ENCODE data around the gene SKIC2. TPM values are rescaled to one million over a fixed set of nuclear protein-coding genes. Genes with fewer than 3 reads are reported as not detected.
"Not testable (repeated sequence)": the region's sequence is repeated elsewhere in the genome, so short reads cannot be mapped to it uniquely, and the experiment has no call there.

SKIC2 gene
- total and polyA plus RNA-seq, 2 of the 4 experiments (the other 2 are of a cell fraction), result 30.6 to 46.0 TPM

GRCh38 chr6:31989363-31989762, 30.4 kb downstream of the SKIC2 start:
- H3K56ac ChIP-seq (ENCODE audit: extremely low read depth, insufficient read depth, low read length); BruUV-seq (replicated peaks); H3K23ac ChIP-seq (ENCODE audit: low read depth, low read length); CTCF ChIA-PET; H3K4me1 ChIP-seq (ENCODE audit: control insufficient read depth, insufficient read depth, low read length); H2BK15ac ChIP-seq (ENCODE audit: low read depth, low read length); H3K27ac ChIP-seq (ENCODE audit: insufficient read depth, low read length); H3K9me3 ChIP-seq (ENCODE audit: control insufficient read depth, insufficient read depth, low read length); H4K20me1 ChIP-seq (ENCODE audit: insufficient read depth, low read length); H2AK9ac ChIP-seq (replicated peaks; ENCODE audit: low read depth, low read length, poor library complexity); H2AFZ ChIP-seq (replicated peaks; ENCODE audit: low read length, poor library complexity); H3K27me3 ChIP-seq (ENCODE audit: control insufficient read depth, insufficient read depth, low read length); H2BK120ac ChIP-seq (ENCODE audit: low read depth, low read length); H3K18ac ChIP-seq (ENCODE audit: low read depth, low read length); DNase-seq; POLR2A ChIA-PET (ENCODE audit: unreplicated experiment); H2BK5ac ChIP-seq (ENCODE audit: low read depth, low read length, poor library complexity, severe bottlenecking); H3K4me2 ChIP-seq (ENCODE audit: low read depth, low read length); H2AK5ac ChIP-seq (ENCODE audit: low read depth, low read length); in situ Hi-C loops (cut with MboI; ENCODE audit: low sequenced_read_pairs); H3K79me1 ChIP-seq (ENCODE audit: low read depth in 1 of 2, low read length in 2 of 2); H4K8ac ChIP-seq (ENCODE audit: low read depth in 2 of 2, low read length in 2 of 2); dilution Hi-C loops (cut with HindIII; ENCODE audit: low sequenced_read_pairs, unreplicated experiment); H2BK20ac ChIP-seq (ENCODE audit: low read depth, low read length); H3K9ac ChIP-seq (ENCODE audit: low read depth, low read length); H3K36me3 ChIP-seq (ENCODE audit: control insufficient read depth, insufficient read depth, low read length); H4K91ac ChIP-seq (ENCODE audit: insufficient read depth, low read depth, low read length); H3K4ac ChIP-seq (ENCODE audit: low read depth, low read length); H3K9me1 ChIP-seq (ENCODE audit: insufficient read depth, low read length); intact Hi-C loops (cut with micrococcal nuclease); H4K5ac ChIP-seq (ENCODE audit: low read depth, low read length); H3K4me3 ChIP-seq (ENCODE audit: insufficient read depth, low read depth, low read length); H3K14ac ChIP-seq (replicated peaks; ENCODE audit: low read depth, low read length); ATAC-seq (ENCODE audit: low read depth): not testable (repeated sequence)
- no CpG with 5 or more reads among the region's 10 CpGs for WGBS, 2 experiments (ENCODE audit: extremely low coverage in 2 of 2, insufficient read length in 1 of 2)

- H3K4me1 ChIP-seq (ENCODE audit: control insufficient read depth, insufficient read depth, low read length); H3K9ac ChIP-seq (ENCODE audit: low read depth, low read length); H3K27me3 ChIP-seq (ENCODE audit: control insufficient read depth, insufficient read depth, low read length); H2AFZ ChIP-seq (replicated peaks; ENCODE audit: low read length, poor library complexity); H3K27ac ChIP-seq (ENCODE audit: insufficient read depth, low read length); H2BK5ac ChIP-seq (ENCODE audit: low read depth, low read length, poor library complexity, severe bottlenecking); intact Hi-C loops (cut with micrococcal nuclease); H3K23ac ChIP-seq (ENCODE audit: low read depth, low read length); H3K9me1 ChIP-seq (ENCODE audit: insufficient read depth, low read length); H3K36me3 ChIP-seq (ENCODE audit: control insufficient read depth, insufficient read depth, low read length); H3K18ac ChIP-seq (ENCODE audit: low read depth, low read length); H2AK5ac ChIP-seq (ENCODE audit: low read depth, low read length); H3K4ac ChIP-seq (ENCODE audit: low read depth, low read length); H3K79me1 ChIP-seq (ENCODE audit: low read depth in 1 of 2, low read length in 2 of 2); H2BK120ac ChIP-seq (ENCODE audit: low read depth, low read length); BruUV-seq (replicated peaks); H3K56ac ChIP-seq (ENCODE audit: extremely low read depth, insufficient read depth, low read length); H2AK9ac ChIP-seq (replicated peaks; ENCODE audit: low read depth, low read length, poor library complexity); H4K5ac ChIP-seq (ENCODE audit: low read depth, low read length); H3K9me3 ChIP-seq (ENCODE audit: control insufficient read depth, insufficient read depth, low read length); in situ Hi-C loops (cut with MboI; ENCODE audit: low sequenced_read_pairs); dilution Hi-C loops (cut with HindIII; ENCODE audit: low sequenced_read_pairs, unreplicated experiment); POLR2A ChIA-PET (ENCODE audit: unreplicated experiment); H3K4me3 ChIP-seq (ENCODE audit: insufficient read depth, low read depth, low read length); H3K14ac ChIP-seq (replicated peaks; ENCODE audit: low read depth, low read length); H3K4me2 ChIP-seq (ENCODE audit: low read depth, low read length); H2BK20ac ChIP-seq (ENCODE audit: low read depth, low read length); H4K20me1 ChIP-seq (ENCODE audit: insufficient read depth, low read length); CTCF ChIA-PET; H2BK15ac ChIP-seq (ENCODE audit: low read depth, low read length); DNase-seq; H4K8ac ChIP-seq (ENCODE audit: low read depth in 2 of 2, low read length in 2 of 2); H4K91ac ChIP-seq (ENCODE audit: insufficient read depth, low read depth, low read length); ATAC-seq (ENCODE audit: low read depth): not testable (repeated sequence)
- WGBS, 2 experiments (ENCODE audit: extremely low coverage in 2 of 2, insufficient read length in 1 of 2), result no CpG with 5 or more reads among the region's 14 CpGs
These were observed 35.4 kb downstream of the SKIC2 start for GRCh38 chr6:31994421-31994820.
